Astrocyte of the spinal cord (primary cell): ENCODE measurements around the gene AGAP1.

Experiments used
- DNase-seq: peaks from one replicate; pipeline ENCODE4 v3.0.0; 2011; ENCODE audit warnings: low read depth, low spot score
- H3K4me3 ChIP-seq: 2 replicates; pipeline ENCODE4 v1.5.1; 2011; ENCODE audit warnings: low read depth, mild to moderate bottlenecking, low read length, moderate library complexity
- CTCF ChIP-seq: IDR thresholded peaks from 2 replicates; pipeline ENCODE4 v1.5.1; 2012; ENCODE audit warnings: low read depth, mild to moderate bottlenecking, low read length, inconsistent platforms
- in situ Hi-C: cut with HindIII; loops from 2 replicates; pipeline ENCODE4 v1.10.0; 2017; ENCODE audit warnings: low sequenced_read_pairs

AGAP1 gene

GRCh38 chr2:235722869-235723268 lies 229.0 kb downstream of the AGAP1 start:
- in situ Hi-C loops: no loop called here
- DNase-seq: no peak
- no peak for TF ChIP-seq CTCF
- no peak overlapping the region for H3K4me3 ChIP-seq

- H3K4me3 ChIP-seq: no peak overlapping the region
- DNase-seq: no peak
- in situ Hi-C loops: no loop called here
- TF ChIP-seq CTCF: no peak
Measured at GRCh38 chr2:235723371-235723770, 229.5 kb downstream of the AGAP1 start.

GRCh38 chr2:235723811-235724465 lies 230.1 kb downstream of the AGAP1 start:
- no peak for DNase-seq
- in situ Hi-C loops: no loop called here
- no peak overlapping the region for H3K4me3 ChIP-seq
- no peak for TF ChIP-seq CTCF

- in situ Hi-C loops: no loop called here
- TF ChIP-seq CTCF: no peak
- H3K4me3 ChIP-seq: no peak overlapping the region
- no peak for DNase-seq
Measured at GRCh38 chr2:235725016-235725489, 231.2 kb downstream of the AGAP1 start.

GRCh38 chr2:235725841-235726240 lies 232.0 kb downstream of the AGAP1 start:
- in situ Hi-C loops: no loop called here
- no peak overlapping the region for H3K4me3 ChIP-seq
- TF ChIP-seq CTCF: no peak
- no peak for DNase-seq

GRCh38 chr2:235726554-235726953 lies 232.7 kb downstream of the AGAP1 start:
- in situ Hi-C loops: no loop called here
- no peak for DNase-seq
- no peak for TF ChIP-seq CTCF
- no peak overlapping the region for H3K4me3 ChIP-seq
